ENCODE measurements around the gene SNAPIN. TPM values are rescaled to one million over a fixed set of nuclear protein-coding genes. Genes with fewer than 3 reads are reported as not detected.
A peak's percentile ranks its signal among the peaks of the same experiment; 100 is the strongest.

The SNAPIN gene
- total RNA-seq, 1 experiment from 2014 or later = 46.8 TPM

DNA sequence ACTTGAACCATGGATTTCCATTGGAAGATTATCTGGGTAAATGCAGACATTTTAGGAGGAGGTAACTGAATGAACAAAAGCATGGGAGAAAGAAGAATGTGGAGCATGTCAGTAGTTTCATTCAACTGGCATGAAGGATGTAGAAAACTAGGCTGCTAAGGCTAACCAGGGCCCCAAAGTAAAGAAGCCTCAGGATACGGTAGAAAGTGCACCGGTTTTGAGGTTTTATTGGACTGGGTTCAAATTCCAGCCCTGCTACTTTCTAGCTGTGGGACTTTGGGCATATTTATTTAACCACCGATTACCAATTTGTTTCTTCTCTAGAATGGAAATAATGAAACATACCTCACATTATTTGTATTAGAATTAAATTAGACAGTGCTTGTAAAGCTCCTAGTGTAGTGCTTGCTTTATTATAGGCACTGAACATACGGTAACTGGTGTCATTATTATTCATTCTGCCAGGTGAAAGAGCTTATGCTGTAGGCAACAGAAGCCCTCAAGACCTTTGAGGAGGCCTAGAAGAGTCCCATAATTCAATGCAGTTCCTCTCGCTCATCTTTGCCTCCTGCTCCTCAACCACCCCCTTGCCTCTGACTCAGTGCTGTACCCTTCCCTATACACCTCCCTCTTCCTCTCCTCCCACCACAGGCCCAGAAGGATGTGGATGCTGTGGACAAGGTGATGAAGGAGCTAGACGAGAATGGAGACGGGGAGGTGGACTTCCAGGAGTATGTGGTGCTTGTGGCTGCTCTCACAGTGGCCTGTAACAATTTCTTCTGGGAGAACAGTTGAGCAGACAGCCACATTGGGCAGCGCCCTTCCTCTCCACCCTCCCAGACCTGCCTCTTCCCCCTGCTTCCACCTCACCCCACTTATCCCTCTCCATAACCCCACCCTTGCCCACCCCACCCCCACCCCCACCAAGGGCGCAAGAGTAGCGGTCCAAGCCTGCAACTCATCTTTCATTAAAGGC, 27.2 kb upstream of the SNAPIN start:
- Histone ChIP-seq H3K9me3 (ENCODE audit: control insufficient read depth, insufficient read depth, low read depth, low read length) (no peaks in the 10 kb centered on the region), H3K36me3 (ENCODE audit: control insufficient read depth, insufficient read depth, low read length) (peaks cover under 1% of the 10 kb centered on the region), H3K4me1 (ENCODE audit: control insufficient read depth, insufficient read depth, low read length) (peaks cover 39% of the 10 kb centered on the region), H3K27me3 (ENCODE audit: control insufficient read depth, insufficient read depth, low read length) (no peaks in the 10 kb centered on the region), H3K27ac (ENCODE audit: low read length) (no peak overlapping the region), H3K4me3 (ENCODE audit: low read depth in 2 of 2, low read length in 2 of 2) (no peak overlapping the region)
- intact Hi-C loops (cut with micrococcal nuclease; ENCODE audit: unreplicated experiment) (no loop called here), in situ Hi-C loops (cut with HindIII; ENCODE audit: low pct_unique_long_range_greater_than_20kb, low sequenced_read_pairs) (no loop called here)
- DNase-seq (ENCODE audit: low read depth, low spot score) (no peak), ATAC-seq (no peak)
- TF ChIP-seq TCF7L2 (IDR thresholded peaks at IDR 0.05; ENCODE audit: low read depth, low read length) = no peak
- no peak for TF ChIP-seq POLR2AphosphoS5 (IDR thresholded peaks at IDR 0.05; ENCODE audit: low read depth, low read length)
- TF ChIP-seq, protein P1, sequence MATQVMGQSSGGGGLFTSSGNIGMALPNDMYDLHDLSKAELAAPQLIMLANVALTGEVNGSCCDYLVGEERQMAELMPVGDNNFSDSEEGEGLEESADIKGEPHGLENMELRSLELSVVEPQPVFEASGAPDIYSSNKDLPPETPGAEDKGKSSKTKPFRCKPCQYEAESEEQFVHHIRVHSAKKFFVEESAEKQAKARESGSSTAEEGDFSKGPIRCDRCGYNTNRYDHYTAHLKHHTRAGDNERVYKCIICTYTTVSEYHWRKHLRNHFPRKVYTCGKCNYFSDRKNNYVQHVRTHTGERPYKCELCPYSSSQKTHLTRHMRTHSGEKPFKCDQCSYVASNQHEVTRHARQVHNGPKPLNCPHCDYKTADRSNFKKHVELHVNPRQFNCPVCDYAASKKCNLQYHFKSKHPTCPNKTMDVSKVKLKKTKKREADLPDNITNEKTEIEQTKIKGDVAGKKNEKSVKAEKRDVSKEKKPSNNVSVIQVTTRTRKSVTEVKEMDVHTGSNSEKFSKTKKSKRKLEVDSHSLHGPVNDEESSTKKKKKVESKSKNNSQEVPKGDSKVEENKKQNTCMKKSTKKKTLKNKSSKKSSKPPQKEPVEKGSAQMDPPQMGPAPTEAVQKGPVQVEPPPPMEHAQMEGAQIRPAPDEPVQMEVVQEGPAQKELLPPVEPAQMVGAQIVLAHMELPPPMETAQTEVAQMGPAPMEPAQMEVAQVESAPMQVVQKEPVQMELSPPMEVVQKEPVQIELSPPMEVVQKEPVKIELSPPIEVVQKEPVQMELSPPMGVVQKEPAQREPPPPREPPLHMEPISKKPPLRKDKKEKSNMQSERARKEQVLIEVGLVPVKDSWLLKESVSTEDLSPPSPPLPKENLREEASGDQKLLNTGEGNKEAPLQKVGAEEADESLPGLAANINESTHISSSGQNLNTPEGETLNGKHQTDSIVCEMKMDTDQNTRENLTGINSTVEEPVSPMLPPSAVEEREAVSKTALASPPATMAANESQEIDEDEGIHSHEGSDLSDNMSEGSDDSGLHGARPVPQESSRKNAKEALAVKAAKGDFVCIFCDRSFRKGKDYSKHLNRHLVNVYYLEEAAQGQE (IDR thresholded peaks at IDR 0.05; ENCODE audit: insufficient read depth in 1 of 2, low read depth in 2 of 2, low read length in 1 of 2) = no peak
- TF ChIP-seq, protein P2, sequence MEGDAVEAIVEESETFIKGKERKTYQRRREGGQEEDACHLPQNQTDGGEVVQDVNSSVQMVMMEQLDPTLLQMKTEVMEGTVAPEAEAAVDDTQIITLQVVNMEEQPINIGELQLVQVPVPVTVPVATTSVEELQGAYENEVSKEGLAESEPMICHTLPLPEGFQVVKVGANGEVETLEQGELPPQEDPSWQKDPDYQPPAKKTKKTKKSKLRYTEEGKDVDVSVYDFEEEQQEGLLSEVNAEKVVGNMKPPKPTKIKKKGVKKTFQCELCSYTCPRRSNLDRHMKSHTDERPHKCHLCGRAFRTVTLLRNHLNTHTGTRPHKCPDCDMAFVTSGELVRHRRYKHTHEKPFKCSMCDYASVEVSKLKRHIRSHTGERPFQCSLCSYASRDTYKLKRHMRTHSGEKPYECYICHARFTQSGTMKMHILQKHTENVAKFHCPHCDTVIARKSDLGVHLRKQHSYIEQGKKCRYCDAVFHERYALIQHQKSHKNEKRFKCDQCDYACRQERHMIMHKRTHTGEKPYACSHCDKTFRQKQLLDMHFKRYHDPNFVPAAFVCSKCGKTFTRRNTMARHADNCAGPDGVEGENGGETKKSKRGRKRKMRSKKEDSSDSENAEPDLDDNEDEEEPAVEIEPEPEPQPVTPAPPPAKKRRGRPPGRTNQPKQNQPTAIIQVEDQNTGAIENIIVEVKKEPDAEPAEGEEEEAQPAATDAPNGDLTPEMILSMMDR (IDR thresholded peaks at IDR 0.05) = no peak
- TF ChIP-seq SIN3A (IDR thresholded peaks at IDR 0.05; ENCODE audit: borderline replicate concordance, insufficient read depth, low read depth, low read length) = no peak
- TSS peak; percentile 84 for BruUV-seq (replicated peaks)
- ChIA-PET POLR2A (no interaction called here), CTCF (no interaction called here)

DNA sequence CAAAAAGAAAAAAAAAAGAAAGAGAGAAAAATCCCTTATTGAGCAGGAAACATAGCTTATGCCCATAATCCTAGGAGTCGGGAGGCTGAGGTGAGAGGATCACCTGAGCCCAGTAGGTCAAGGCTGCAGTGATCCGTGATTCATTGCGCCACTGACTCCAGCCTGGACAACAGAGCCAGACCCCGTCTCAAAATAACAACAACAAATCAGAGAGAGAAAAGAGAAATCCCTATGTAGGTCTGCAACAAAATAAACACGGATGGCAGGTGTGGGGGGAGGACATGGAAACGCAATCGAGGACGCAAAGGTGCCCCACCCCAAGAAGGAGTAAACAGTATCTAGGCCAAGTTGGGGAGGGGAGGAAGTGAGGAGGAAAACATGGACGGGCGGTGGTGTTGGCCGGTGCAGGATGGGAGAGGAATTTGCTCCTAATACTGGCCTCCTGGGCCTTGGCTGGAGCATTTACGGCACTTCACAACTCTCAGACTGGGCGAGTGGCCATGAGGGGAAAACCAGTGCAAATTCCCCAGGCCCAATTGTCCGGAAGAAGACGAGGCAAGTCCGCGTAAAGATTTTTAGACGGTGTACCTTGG, 25.2 kb upstream of the SNAPIN start:
- H3K27ac ChIP-seq (ENCODE audit: low read length) = peak overlapping the region; percentile 92
- peaks cover 18% of the 10 kb centered on the region for H3K36me3 ChIP-seq (ENCODE audit: control insufficient read depth, insufficient read depth, low read length)
- no peaks in the 10 kb centered on the region for H3K9me3 ChIP-seq (ENCODE audit: control insufficient read depth, insufficient read depth, low read depth, low read length)
- in situ Hi-C loops (cut with HindIII; ENCODE audit: low pct_unique_long_range_greater_than_20kb, low sequenced_read_pairs) (no loop called here), intact Hi-C loops (cut with micrococcal nuclease; ENCODE audit: unreplicated experiment) (no loop called here)
- H3K27me3 ChIP-seq (ENCODE audit: control insufficient read depth, insufficient read depth, low read length) = no peaks in the 10 kb centered on the region
- BruUV-seq (replicated peaks) = no TSS peak
- peak overlapping the region; percentile 75 to 93 for H3K4me3 ChIP-seq (ENCODE audit: low read depth in 2 of 2, low read length in 2 of 2)
- DNase-seq (ENCODE audit: low read depth, low spot score) = no peak
- peak; percentile 23 for ATAC-seq
- ChIA-PET POLR2A (interaction anchor here (1.0 to 1.6 kb wide), 3 partner anchors 10 to 113 kb away, joined by 3 to 5 read pairs (median 4); no protein-coding TSS in a partner anchor), CTCF (interaction anchor here (1.2 to 1.6 kb wide), 3 partner anchors 61 to 123 kb away, joined by 5 to 7 read pairs (median 6); no protein-coding TSS in a partner anchor)
- TF ChIP-seq SIN3A (IDR thresholded peaks at IDR 0.05; ENCODE audit: borderline replicate concordance, insufficient read depth, low read depth, low read length) (no peak), POLR2AphosphoS5 (IDR thresholded peaks at IDR 0.05; ENCODE audit: low read depth, low read length) (no peak), TCF7L2 (IDR thresholded peaks at IDR 0.05; ENCODE audit: low read depth, low read length) (no peak)
- TF ChIP-seq, protein P1 (IDR thresholded peaks at IDR 0.05; ENCODE audit: insufficient read depth in 1 of 2, low read depth in 2 of 2, low read length in 1 of 2) = no peak
- TF ChIP-seq, protein P2 (IDR thresholded peaks at IDR 0.05) = no peak
- peaks cover 24% of the 10 kb centered on the region for H3K4me1 ChIP-seq (ENCODE audit: control insufficient read depth, insufficient read depth, low read length)

Measured in Panc1 (cell line).